ENCODE data around the gene ANKRD55. TPM values are rescaled to one million over a fixed set of nuclear protein-coding genes. Genes with fewer than 3 reads are reported as not detected.
"Not testable (repeated sequence)": the region's sequence is repeated elsewhere in the genome, so short reads cannot be mapped to it uniquely, and the experiment has no call there.

The ANKRD55 gene
- total and polyA plus RNA-seq, 2 of the 8 experiments (the other 6 are each of a cell fraction or from before 2014, with no cell fraction given): not detected

DNA sequence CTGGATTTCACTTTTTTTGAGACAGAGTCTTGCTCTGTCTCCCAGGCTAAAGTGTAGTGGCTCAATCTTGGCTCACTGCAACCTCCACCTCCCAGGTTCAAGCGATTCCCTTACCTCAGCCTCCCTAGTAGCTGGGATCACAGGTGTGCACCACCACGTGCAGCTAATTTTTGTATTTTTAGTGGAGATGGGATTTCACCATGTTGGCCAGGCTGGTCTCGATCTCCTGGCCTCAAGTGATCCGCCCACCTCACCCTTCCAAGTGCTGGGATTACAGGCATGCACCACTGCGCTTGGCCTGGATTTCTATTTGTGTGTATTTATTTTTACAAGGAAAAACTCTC is 154.0 kb downstream of the ANKRD55 start:
- 85% methylated on average over 5 of the region's 5 CpGs; no CpG with 5 or more reads in 1 of the 2 experiments for WGBS, 2 experiments (ENCODE audit: extremely low coverage in 1 of 2, insufficient coverage in 1 of 2, insufficient read length in 1 of 2, insufficient replicate concordance in 2 of 2, low coverage in 1 of 2, low lambda C conversion rate in 2 of 2, missing lambda C conversion rate in 1 of 2)
- H2BK12ac ChIP-seq (ENCODE audit: low read depth, low read length); H4K8ac ChIP-seq (ENCODE audit: extremely low read depth, insufficient read depth, low read length); H3K4me2 ChIP-seq (ENCODE audit: insufficient read depth in 1 of 2, low read depth in 2 of 2, low read length in 2 of 2); H3K27ac ChIP-seq (ENCODE audit: low read depth, low read length); H3K9ac ChIP-seq (replicated peaks in 1 of 4; ENCODE audit: extremely low read depth in 1 of 4, low read depth in 3 of 4, low read length in 3 of 4); H3K9me3 ChIP-seq (ENCODE audit: insufficient read depth in 2 of 2, low read depth in 1 of 2, low read length in 1 of 2); H3K4me1 ChIP-seq (replicated peaks in 1 of 4; ENCODE audit: control insufficient read depth in 3 of 4, insufficient read depth in 4 of 4, low read length in 3 of 4); H4K5ac ChIP-seq (ENCODE audit: insufficient read length, low read depth, low read length); H3K18ac ChIP-seq (ENCODE audit: extremely low read depth, low read length); FAIRE-seq; H3K4me3 ChIP-seq (ENCODE audit: extremely low read depth in 1 of 4, insufficient read depth in 2 of 4, low read depth in 3 of 4, low read length in 4 of 4); H3K79me2 ChIP-seq (ENCODE audit: control insufficient read depth in 1 of 2, insufficient read depth in 2 of 2, low read length in 2 of 2); H3K27me3 ChIP-seq (replicated peaks in 1 of 4; ENCODE audit: control insufficient read depth in 3 of 4, extremely low read depth in 1 of 4, insufficient read depth in 3 of 4, low read length in 3 of 4); H2BK20ac ChIP-seq (ENCODE audit: low read length); H4K91ac ChIP-seq (replicated peaks; ENCODE audit: insufficient read length, low read length); H2AFZ ChIP-seq (ENCODE audit: low read length); H3K23me2 ChIP-seq (ENCODE audit: low read depth, low read length); H2BK5ac ChIP-seq (ENCODE audit: low read depth, low read length); H2BK15ac ChIP-seq (ENCODE audit: low read length); DNase-seq (ENCODE audit: low read depth in 1 of 2, low spot score in 2 of 2); H2AK5ac ChIP-seq (ENCODE audit: low read depth, low read length); H2BK120ac ChIP-seq (replicated peaks; ENCODE audit: low read depth, low read length); H3K79me1 ChIP-seq (ENCODE audit: low read depth, low read length); POLR2A ChIA-PET (ENCODE audit: partially characterized antibody); H3K36me3 ChIP-seq (ENCODE audit: control insufficient read depth in 2 of 4, insufficient read depth in 4 of 4, low read length in 3 of 4); H3K14ac ChIP-seq (ENCODE audit: insufficient read length); H3K23ac ChIP-seq (ENCODE audit: insufficient read length); H3K4ac ChIP-seq (replicated peaks; ENCODE audit: insufficient read length, low read depth, low read length); H3K56ac ChIP-seq (replicated peaks; ENCODE audit: insufficient read length, low read depth, low read length); H4K20me1 ChIP-seq (replicated peaks in 1 of 2; ENCODE audit: control insufficient read depth in 1 of 2, insufficient read depth in 2 of 2, low read length in 2 of 2): not testable (repeated sequence)
- CTCF ChIA-PET (ENCODE audit: partially characterized antibody): interaction anchor here (1.0 to 1.1 kb wide), 2 partner anchors 12 to 122 kb away, joined by 3 read pairs; no protein-coding TSS in a partner anchor
